Activated CD4-positive, CD25-positive, alpha-beta regulatory T cell treated with anti-CD3 and anti-CD28 coated beads, Interleukin-2, amount 50 U/mL, for 24 hours (primary cell): ENCODE results near the gene PDIA6.

Experiments
- ATAC-seq, 2 donors: fragments of 150-1000 bp; cut with Tn5 transposase; one replicate each; pipeline ENCODE4 v1.10.0; 2021; ENCODE audit warnings: mild to moderate bottlenecking in 1 of 2, moderate library complexity in 1 of 2

The PDIA6 gene

GRCh38 chr2:10762651-10763460 is 49.7 kb downstream of the PDIA6 start:
- no peak for ATAC-seq

DNA sequence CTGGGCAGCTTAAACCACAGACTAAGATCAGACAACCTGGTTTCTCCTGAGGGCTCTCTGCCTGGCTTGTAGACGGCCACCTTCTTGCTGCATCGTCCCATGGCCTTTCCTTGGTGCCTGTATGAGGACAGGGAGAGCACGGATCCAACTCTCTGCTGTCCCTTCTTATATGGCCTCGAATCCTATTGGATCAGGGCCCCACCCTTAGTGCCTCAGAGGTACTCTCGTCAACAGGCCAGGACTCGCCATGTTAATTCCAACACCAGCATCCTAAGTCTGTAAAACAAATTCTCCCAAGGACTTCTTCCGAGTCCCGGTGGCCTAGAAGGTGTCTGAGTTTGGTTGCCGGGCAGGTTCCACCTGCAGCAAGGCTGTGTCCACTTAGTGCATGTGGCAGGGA is 51.0 kb downstream of the PDIA6 start:
- ATAC-seq, result no peak

DNA sequence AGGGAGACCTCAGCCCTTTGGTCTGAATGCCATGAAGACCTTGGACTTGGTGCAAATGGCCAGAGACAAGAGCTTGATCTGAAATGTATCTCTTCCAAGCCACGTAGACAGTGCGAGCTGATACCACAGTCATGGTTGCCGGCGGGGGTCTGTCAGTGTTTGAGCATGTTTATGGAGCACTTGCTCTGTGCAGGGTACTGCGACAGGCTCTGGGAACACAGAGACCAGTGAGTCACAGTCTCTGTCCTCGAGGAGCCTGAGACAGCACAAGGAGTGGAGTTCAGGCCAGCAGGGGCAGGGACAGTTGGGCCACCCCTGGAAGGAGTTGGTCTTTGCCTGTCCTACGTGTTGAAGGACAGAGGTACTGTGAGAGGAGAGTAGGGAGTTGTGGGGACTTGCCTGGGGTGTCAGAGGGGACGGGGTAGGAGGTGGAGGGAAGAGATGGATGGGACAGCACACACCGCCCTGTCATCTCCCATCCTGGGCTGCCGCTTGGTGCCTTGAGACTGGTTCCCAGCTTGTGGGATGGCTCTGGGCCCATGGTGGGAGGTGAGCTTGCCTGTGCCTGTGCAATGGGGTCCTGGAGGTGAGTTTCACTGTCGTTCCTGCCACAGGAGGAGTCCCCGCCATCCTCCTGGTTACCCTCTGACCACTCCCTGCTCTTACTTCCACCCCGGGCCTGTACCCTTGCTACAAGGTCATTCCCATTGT is 51.6 kb downstream of the PDIA6 start:
- ATAC-seq, result no peak

DNA sequence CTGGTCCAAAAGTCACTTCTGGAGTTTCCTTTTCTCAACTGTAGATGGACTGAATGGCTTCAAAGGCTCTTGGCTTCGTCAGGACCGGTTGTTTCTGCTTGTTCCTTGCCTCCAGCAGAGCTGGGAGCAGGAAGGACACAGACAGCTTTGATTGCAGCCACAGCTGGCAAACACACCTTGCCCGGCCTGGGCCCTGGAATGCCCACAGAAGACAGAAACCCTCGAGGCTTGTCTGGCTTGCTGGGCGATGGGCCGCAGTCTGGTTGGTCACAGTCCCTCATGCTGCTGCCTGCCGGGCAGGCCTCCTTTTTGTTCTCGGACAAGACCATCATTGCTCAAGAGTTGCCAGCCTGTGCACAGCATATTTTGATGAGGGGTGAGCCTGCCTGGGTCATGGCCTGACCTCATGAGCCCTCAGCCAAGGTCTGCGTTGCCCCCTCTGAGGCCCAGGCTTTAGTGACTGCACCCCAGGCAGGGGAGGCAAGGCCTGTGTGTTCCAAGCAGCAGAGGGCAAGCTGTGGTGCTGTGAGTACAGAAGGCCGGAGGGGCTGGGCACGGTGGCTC is 53.4 kb downstream of the PDIA6 start:
- ATAC-seq, result no peak

- ATAC-seq, result no peak
These were observed 54.7 kb downstream of the PDIA6 start for GRCh38 chr2:10757814-10758286.

DNA sequence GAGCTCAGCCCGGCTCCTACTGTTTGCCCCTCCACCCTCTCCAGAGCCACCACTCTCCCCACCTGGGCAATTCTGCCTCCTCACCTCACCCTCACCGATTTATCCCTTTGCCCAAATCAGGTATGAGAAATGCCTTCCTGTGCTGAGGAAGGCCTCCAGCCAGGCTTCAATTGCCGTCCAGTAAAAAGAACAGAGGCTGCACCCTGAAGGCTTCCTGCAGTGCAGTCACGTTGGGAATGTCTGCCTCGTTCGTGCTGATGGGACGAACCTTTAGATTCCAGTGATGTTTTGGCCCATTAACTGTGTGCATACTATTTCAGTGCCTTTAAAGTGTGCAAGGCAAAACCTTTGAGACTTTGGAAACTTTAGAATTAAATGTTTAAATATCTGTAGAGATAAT is 57.0 kb downstream of the PDIA6 start:
- no peak for ATAC-seq

DNA sequence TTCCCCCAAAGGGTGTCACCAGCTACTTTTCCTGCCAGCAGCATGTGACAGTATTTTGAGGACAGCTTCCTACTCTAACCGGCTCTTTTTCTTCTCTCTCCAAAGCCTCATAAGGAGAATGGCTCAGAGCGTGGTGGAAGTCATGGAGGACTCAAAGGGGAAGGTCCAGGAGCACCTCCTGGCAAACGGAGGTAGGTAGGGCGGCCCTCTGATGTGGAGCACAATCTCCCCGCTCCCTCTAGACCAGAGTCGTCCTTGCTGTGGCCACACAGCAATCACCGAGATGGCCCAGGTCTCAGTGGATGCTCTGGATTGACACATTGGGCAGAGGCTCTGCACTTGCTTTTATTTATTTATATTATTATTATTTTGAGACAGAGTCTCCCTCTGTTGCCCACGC is 58.7 kb downstream of the PDIA6 start:
- ATAC-seq, result no peak

DNA sequence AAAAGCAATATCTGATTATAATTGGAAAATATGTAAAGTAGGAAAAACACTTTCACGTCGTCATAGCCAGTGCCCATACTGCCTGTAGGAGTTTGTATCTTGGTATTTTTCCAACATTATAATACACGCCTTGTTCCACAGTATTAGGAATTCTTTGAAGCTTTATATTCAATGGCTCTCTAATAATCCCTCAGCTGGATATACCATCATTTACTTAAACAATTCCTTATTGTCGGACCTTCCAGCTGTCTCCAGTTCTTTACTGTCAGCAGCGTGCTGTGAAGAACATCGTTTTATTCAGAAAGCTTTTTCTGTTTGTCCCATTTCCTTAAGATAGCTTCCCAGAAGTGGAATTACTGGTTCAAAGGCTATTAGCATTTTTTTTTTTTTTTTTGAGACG is 59.4 kb downstream of the PDIA6 start:
- ATAC-seq, result no peak

DNA sequence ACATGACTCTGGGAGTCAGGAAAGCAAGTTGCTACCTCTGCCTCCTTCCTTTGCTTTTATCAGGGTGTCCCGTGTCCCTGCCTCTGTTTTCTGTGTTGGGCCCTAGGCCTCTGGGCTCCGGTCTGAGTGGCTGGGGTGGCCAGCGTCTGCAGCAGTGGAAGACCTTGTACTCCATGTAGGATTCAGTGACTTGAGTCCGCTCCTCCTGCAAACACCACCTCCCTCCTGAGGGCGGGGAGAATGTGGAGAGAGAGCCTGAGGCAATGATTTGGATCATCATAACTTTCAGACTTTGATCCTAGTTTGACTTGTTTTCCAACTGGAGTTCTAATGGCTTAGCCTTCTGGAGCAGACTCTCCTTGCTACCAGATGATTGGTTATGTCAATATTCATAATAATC is 60.3 kb downstream of the PDIA6 start:
- no peak for ATAC-seq

DNA sequence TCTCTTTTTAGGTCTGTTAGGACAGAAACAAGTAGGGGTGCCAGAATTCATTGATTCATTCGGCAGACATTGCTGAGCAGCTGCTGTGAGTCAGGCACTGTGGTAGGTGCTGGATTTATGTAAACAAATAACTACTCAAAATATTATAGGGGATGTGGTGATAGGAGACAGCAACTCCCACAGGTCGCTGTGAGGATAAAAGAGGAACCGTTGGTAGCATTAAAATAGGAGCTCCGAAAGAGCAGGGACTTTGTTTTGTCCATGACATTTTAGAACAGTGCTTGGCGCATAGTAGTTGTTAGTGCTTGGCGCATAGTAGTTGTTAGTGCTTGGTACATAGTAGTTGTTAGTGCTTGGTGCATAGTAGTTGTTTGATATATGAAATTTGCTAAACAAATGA is 62.0 kb downstream of the PDIA6 start:
- ATAC-seq, result no peak

DNA sequence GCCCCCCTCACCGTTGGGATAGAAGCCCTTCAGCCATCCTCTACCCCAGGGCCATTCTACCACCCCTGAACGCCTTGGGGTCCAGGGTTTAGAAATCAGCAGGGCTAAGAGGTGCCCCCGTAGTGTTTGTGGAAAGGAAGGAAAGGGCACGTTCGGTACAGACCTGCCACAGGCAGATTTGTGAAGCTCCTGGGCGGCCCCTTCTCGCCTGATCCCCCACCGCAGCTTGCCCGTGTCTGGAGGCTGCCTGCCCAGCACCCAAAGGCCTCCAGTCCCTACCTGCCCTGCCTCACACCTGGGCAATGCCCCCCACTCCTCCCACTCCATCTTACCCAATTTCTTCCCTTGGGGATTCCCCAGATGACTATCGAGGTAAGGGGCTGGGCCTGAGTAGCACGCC is 69.9 kb downstream of the PDIA6 start:
- ATAC-seq, result no peak

- ATAC-seq, result no peak
These were observed 71.4 kb downstream of the PDIA6 start for GRCh38 chr2:10741139-10741538.

- no peak for ATAC-seq
These were observed 72.4 kb downstream of the PDIA6 start for GRCh38 chr2:10740226-10740625.

- no peak for ATAC-seq
These were observed 74.4 kb downstream of the PDIA6 start for GRCh38 chr2:10738192-10738591.

GRCh38 chr2:10733980-10734379 is 78.6 kb downstream of the PDIA6 start:
- ATAC-seq, result no peak

DNA sequence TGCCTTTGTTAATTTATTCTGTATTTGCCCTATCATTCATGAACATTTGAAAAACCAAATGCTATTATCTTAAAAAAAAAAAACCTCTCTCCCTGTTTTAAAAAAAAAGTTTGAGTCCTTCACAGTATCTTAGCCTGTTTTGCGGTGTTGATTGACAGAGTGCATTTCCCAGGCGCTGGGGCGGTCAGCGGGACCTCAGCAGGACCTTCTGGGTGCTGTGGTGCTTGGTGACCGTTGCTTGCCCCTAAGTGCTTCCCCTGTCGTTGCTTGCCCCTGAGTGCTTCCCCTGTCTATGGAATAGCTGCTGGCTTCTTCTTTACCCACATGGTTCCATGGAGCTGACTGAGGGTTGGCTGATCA is 79.0 kb downstream of the PDIA6 start:
- ATAC-seq, result no peak
